C4-2B (cell line): ENCODE results near the gene CD6.

ENCODE experiments used
- H3K27ac ChIP-seq: fragments of 450-650 bp; 2 replicates; pipeline ENCODE4 v1.5.1; 2017
- ZFX ChIP-seq: fragments of 450-650 bp; IDR thresholded peaks from 2 replicates; pipeline ENCODE4 v1.6.1; 2017
- TF ChIP-seq, protein P1 (sequence below): fragments of 450-650 bp; conservative IDR thresholded peaks from 2 replicates; pipeline ENCODE4 v1.5.1; 2017; ENCODE audit warnings: mild to moderate bottlenecking

Gene CD6

DNA sequence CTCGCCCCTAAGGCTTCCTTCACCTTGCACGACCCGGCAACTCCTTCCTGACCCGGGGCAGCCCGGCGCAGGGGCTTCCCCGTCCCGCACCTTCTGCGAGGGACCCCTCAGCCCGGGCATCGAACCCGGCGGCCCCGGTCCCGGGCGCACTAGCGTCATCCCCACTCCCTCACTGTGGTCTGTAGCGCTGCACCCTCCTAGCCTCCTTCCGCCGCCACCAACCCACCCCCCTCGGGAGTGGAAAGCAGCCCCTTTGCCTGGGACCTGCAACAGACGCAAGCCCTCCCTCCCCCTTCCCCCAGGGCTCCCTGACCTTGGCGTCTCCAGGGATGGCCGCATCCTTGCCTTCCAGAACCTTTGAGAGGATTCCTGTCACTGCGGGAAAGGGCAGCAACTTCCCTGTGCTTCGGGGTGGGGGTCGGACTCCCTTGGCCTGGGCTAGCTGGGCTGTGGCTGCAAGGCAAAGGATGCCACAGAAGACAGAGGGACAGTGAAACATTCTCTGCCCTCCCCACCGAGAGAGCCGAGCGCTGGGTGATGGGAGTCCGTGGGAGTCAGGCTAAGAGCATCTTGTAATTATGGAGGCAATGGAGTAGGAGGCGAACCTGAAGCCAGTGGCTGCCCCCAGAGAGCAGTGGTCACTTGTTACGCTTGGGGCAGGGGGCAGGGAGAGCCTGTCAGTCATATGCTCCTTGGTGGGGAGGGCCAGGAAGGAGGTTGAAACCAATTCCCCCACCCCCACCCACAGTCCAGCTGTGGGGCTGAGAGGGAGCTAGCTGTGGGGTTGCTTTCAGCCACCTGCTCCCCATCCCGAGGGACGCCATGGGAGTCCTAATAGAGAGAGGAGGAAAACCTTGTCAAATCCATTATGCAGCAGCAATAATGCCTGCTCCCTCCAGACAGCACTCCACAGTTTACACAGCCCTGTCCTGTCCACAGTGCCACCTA lies 46.3 kb upstream of the CD6 start:
- H3K27ac ChIP-seq = peak overlapping the region; percentile 75

DNA sequence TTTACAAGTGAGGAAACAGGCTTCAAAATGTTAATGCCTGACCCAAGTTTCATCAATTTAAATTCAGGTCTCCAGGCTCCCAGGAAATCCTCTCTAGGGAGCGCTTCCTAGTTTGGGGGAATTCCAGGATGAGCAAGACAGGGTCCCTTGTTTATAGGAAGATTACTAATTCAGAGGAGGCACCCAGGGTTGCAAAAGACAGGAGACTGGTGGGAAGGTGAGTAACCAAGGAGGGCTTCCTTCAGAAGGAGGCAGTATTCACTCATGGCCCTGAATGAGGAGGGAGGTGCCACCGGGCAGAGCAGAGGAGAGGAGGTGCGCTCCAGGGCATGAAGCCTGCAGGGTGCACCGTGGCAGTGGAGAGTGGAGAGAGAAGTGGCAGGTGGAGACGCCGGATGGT lies 45.6 kb upstream of the CD6 start:
- TF ChIP-seq ZFX = no peak
- TF ChIP-seq, protein P1, sequence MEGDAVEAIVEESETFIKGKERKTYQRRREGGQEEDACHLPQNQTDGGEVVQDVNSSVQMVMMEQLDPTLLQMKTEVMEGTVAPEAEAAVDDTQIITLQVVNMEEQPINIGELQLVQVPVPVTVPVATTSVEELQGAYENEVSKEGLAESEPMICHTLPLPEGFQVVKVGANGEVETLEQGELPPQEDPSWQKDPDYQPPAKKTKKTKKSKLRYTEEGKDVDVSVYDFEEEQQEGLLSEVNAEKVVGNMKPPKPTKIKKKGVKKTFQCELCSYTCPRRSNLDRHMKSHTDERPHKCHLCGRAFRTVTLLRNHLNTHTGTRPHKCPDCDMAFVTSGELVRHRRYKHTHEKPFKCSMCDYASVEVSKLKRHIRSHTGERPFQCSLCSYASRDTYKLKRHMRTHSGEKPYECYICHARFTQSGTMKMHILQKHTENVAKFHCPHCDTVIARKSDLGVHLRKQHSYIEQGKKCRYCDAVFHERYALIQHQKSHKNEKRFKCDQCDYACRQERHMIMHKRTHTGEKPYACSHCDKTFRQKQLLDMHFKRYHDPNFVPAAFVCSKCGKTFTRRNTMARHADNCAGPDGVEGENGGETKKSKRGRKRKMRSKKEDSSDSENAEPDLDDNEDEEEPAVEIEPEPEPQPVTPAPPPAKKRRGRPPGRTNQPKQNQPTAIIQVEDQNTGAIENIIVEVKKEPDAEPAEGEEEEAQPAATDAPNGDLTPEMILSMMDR = no peak
- no peak overlapping the region for H3K27ac ChIP-seq

More for the DNA sequence above, 46.3 kb upstream of the CD6 start:
- TF ChIP-seq ZFX = no peak

DNA sequence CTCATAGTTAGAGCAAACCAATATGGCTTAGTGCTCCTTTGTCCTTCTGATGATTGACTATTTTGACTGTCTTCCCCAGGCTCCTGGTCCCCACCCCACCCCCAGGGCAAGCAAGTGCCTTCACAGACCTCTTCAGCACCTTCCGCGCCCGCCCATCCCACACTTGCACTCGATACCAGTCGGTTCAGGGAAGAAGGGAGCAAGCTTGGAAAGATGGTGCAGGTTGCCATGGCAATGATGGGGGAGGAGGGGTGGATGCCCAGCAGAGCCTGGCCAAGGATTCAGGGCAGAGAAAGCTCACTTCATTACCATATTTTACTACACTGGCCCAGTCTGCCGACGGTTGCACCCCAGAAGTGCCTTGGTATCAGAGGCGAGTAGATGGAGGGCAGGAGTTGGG lies 45.0 kb upstream of the CD6 start:
- no peak overlapping the region for H3K27ac ChIP-seq
- TF ChIP-seq, protein P1 = no peak
- TF ChIP-seq ZFX = no peak

DNA sequence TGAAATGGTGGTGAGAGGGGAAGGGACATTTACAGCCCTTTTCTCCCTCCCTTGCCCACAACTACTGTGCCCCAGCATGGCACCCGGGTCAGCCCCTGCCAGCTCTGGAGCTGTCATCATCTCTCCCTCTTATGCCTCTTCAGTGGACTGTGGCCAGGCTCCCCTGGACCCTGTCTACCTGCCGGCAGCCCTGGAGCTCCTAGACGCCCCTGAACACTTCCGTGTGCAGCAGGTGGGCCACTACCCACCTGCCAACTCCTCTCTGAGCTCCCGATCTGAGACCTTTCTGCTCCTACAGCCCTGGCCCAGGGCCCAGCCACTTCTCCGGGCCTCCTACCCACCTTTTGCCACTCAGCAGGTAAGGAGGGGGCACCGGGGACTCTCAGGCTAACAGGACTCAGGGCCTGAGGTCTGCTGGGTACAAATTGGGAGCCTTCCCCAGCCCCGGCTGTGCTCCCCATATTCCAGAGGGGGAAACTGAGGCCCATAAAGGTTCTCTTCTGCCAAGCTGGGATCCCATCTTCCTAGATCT lies 44.4 kb upstream of the CD6 start:
- no peak overlapping the region for H3K27ac ChIP-seq
- TF ChIP-seq, protein P1 = no peak
- no peak for TF ChIP-seq ZFX

DNA sequence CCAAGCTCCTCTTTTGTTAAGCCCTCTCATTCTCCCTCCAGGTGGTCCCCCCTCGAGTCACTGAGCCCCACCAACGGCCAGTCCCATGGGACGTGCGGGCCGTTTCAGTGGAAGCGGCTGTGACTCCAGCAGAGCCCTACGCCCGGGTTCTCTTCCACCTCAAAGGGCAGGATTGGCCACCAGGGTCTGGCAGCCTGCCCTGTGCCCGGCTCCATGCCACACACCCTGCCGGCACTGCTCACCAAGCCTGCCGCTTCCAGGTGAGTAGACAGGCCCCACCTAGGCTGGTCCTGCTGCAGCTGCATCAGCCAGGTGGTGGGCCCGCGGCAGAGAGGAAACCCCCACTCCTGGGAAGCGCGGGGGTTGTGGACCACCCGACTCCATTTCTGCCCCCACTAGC lies 43.9 kb upstream of the CD6 start:
- no peak for TF ChIP-seq ZFX
- TF ChIP-seq, protein P1 = no peak
- no peak overlapping the region for H3K27ac ChIP-seq

DNA sequence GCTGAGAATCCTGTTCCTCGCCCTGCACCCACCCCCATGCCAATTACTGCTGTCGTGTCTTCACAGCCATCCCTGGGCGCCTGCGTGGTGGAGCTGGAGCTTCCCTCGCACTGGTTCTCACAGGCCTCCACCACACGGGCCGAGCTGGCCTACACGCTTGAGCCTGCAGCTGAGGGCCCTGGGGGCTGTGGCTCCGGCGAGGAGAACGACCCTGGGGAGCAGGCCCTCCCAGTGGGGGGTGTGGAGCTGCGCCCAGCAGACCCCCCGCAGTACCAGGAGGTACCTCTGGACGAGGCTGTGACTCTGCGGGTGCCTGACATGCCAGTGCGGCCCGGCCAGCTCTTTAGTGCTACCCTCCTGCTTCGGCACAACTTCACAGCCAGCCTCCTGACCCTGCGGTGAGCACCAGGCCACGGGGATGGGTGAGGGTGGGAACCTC lies 42.9 kb upstream of the CD6 start:
- TF ChIP-seq ZFX = no peak
- TF ChIP-seq, protein P1 = no peak
- no peak overlapping the region for H3K27ac ChIP-seq

DNA sequence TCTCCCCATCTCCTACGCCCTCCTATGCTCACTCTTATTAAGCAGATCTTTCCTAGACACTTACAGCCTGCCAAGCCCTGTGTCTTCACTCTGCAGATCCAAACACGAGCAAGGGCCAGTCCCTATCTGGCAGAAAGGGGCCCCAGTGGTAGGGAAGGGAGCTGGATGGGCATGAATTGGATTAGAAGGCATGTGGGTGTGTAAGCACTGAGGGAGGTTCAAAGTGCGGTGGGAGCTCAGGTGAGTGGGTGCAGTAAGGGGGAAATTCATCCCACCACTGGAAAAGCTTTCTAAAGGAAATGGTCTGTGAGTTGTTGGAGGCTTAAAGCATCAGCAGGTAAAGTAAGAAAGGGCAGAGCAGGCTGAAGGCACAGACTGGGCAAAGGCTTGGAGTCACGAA lies 41.7 kb upstream of the CD6 start:
- no peak overlapping the region for H3K27ac ChIP-seq
- TF ChIP-seq, protein P1 = no peak
- no peak for TF ChIP-seq ZFX
